GM21526 (cell line): ENCODE measurements around the gene NHLH2.

ENCODE experiments used
- ATAC-seq: cut with Tn5 transposase; IDR thresholded peaks from one replicate; pipeline ENCODE4 v1.9.1; 2021; ENCODE audit warnings: moderate library complexity; ENCODE audit not compliant: unreplicated experiment, low FRiP score

The NHLH2 gene

DNA sequence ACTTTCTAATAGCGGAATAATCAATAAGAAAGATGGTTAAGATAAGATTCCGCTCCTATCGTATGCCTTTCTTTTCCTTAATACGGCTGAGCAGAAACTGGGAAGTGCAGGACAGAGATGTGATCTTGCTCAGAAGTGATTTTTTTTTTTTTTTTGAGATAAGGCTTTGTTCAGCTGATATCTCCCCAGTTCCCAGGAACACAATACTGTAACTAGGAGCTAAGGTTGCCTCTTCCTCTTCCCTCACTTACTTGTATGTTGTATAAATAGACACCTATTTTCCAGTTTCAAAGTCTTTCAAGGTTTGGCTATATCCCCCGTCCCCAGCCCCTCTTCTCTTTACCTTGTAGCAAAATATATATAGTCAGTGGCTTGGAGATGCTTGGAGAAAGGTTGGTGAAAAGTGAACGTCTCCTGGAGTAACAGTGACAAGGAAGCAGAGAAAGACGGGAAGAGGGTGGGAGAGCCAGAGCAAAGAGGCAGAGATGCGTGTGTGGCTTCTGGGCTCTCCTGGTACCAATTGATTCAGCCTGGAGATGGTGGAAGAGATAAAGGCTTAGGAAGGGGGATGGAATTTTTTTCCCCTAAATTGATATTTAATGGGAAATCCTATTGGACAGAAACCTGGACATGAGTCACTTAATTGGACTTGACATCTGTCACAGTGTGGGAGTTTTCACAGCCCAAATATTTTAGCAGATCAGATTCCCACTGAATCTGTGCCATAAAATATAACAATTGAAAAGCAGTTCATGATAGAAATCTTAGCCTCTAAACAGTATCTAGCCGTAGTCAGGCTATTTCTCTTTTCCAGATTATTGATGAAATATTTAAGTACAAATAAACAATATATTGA, at the start of gene NHLH2:
Gene NHLH2 (minus strand): TSS at position 522 of the 856 bp plus-strand sequence. CDS start 2,754 bp downstream, outside the sequence.
- no peak for ATAC-seq

DNA sequence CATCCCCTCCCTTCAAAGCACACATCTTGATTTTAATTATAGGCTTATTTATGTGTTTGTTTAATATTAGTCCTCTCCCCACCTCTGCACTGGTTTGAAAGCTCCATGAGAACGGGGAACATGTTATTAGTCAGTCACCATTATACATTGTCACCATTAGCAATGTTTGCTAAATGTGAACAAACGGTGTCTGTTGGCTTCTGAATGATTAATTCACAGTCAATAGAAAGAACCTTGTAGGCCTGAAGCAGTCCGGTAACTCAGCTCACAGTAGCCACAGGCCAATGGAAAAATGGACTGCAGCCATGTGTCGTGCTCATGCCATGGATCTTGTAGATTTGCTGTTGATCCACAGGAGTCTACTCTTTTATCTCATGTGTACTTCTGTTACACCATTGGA, 49.7 kb upstream of the NHLH2 start:
- ATAC-seq = no peak

DNA sequence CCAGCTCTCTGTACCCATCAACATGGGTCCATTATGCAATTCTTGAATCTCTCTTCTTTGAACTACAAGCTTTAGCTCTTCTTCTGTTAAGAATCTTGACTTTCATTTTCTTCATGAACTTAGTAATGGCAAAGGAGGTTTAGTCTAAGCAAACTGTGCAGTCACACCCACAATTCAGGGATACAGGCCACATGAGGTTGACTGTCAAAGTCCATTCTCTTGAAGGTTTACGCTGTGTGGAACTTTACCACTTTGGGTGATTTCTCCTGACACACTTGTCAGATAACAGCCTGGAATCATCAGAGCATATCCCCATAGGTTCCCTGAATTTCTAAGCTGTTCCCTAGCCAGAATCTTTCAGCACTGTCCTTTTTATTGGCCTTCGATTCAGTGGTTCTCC, 48.0 kb upstream of the NHLH2 start:
- ATAC-seq = no peak

- ATAC-seq = no peak
Measured at GRCh38 chr1:115882913-115883902, 42.3 kb upstream of the NHLH2 start.

- ATAC-seq = no peak
Measured at GRCh38 chr1:115880981-115881672, 40.2 kb upstream of the NHLH2 start.

DNA sequence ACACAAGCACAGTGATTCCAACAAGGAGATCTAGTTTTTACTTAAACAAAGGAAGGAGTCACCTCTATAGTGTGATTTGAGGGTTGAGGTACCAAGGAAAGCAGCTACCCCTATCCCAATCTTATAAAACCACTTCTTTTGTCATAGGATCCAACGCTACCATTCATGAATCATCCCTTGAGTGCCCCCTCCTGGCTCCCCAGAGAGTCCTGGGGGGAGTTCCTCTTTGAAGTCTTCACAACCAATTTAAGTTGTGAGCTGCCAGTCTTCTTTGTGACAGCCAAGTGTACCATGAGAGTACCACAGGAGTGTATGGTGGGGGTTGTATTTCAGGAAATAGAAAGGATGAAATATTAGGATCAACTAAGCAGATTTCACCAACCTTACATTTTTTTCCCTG, 39.1 kb upstream of the NHLH2 start:
- no peak for ATAC-seq

DNA sequence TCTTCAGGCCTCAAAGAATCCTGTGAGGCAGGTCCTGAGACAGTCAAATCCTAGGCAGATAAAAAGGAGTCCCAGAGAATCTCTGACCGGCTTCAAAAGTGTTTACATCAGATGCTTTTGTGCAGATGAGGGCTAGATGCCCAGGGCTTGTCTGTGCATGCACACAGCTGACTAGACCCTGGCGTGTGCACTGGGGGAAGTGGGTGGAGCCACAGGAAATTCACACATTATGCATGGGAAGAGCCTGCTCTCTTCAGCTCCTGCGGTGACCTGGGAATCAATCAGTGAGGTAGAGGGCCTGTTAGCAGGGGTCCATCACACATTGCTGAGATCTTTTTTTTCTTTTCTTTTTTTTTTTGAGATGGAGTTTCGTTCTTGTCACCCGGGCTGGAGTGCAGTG, 36.6 kb upstream of the NHLH2 start:
- no peak for ATAC-seq

DNA sequence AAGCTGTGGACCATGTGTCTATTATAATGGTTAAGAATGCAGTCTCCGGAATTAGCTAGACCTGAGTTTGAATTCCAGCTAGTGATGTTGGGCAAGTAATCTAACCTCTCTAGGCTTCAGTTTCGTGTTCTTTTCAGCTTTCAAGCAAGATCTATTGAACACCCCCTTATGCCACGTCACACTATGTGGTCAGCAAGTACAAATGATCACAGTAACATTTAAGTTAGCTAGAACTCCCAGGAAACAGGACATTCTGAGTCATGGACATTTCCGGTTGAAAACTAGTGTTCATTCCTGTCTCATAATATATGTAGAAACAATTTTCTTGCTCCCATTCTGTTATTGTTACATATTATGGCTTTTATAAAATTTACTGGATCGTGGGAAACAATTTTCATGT, 34.0 kb upstream of the NHLH2 start:
- ATAC-seq = no peak

DNA sequence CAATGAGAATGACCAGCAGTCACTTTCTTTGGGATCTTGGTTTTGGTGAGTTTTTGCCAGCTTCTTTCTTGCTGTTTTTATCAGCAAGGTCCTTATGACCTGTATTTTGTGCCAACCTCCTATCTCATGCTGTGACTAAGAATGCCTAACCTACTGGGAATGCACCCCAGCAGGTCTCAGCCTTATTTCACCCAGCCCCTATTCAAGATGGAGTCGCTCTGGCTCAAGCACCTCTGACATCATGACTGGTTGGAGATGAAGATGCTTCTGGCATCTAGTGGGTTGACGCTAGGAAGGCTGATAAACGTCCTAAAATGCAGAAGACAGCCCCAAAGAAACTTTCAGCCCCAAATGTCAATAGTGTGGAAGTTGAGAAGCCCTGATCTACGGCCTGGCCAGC, 33.6 kb upstream of the NHLH2 start:
- no peak for ATAC-seq

GRCh38 chr1:115873184-115873583, 32.3 kb upstream of the NHLH2 start:
- no peak for ATAC-seq

GRCh38 chr1:115869064-115869463, 28.1 kb upstream of the NHLH2 start:
- ATAC-seq = no peak

GRCh38 chr1:115867216-115867615, 26.3 kb upstream of the NHLH2 start:
- ATAC-seq = no peak

DNA sequence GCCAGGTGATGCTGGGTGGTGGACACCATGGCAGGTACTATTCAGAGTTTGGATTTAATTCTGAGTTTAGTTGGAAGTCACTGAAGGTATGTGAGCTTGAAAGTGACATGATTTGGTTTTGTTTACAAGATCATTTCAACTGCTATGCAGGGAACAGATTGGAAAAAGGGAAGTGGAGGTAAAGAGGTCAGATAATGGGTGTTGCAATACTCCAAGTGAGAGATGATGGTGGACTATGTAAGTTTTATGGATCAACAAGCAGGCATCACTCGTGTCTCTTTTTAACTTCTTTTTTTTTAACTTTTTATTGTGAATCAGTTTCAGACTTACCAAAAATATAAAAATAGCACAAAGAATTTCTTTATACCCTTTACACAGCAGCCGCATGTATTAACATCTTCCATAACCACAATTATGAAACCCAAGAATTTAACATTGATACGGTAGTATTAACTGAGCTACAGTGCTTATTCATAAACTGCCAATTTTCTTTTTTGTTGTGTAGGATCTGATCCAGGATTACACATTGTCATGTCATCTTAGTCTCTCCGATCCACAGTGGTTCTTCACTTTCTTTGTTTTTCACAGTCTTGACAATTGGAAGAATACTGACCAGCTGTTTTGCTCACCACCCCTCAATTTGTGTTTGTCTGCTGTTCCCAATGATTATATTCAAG, 24.9 kb upstream of the NHLH2 start:
- ATAC-seq = no peak

DNA sequence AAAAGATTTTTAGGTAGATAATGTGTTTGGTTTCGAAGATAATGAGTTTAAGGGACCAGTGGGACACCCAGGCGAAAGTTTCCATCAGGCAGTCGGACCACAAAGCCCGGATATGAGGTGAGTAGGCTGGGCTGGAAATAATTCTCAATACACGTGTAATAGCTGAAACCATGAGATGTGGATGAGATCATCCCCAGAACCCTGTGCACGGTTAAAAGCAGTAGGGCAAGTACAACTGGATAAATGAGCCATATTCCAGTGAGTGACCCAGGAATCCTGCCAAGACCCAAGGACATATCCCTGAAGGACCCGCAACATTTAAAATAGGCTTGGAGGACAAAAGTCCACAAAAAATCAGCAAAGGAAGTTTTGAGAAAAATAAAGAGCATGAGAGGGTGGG, 21.5 kb upstream of the NHLH2 start:
- no peak for ATAC-seq

DNA sequence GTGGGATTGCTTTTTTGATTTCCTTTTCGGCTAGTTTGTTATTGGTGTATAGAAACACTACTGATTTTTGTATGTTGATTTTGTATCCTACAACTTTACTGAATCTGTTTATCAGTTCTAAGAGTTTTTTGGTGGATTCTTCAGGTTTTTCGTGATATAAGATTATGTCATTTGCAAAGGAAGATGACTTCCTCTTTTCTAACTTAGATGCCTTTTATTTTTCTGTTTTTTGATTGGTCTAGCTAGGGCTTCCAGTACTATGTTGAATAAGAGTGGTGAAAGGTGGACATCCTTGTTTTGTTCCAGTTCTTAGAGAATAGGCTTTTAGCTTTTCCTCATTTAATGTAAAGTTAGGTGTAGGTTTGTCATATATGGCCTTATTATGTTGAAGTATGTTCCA, 13.1 kb upstream of the NHLH2 start:
- ATAC-seq = no peak

GRCh38 chr1:115850937-115851336, 10.0 kb upstream of the NHLH2 start:
- no peak for ATAC-seq

DNA sequence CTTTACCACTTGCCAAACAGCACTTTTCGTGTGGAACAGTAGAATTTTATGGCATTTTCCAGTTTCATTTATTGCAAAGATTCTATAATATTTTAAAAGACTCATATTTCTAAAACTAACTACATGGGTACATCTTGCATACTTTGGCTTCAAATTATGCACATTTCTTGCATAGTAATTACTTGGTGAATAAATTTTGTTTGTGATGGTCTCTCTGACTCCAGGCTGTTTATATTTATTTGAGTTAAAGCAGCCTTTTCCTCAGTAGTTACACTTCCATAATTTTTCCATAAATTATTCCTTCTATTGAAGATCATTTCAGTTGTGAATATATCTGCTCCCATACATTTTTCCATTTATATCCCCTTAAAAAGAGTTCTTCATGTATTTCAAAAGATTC, 6.9 kb upstream of the NHLH2 start:
- no peak for ATAC-seq

DNA sequence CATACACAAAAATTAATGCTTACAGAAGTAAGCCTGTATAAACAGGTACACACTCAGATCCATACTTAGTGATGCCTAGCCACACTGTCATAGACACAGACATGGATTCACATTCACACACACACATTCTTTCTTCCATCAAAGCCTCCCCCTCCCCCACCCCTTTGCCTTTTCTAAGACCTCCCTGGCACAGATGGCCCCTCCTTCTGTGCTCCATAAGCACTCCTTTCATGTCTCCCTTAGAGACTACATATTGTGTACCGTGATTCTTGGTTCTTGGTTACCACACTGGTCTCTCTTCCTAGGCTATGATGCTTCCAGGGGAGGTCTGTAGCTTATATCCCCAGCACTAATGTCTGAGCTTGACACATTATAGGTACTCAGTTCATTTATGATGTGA, 2.0 kb upstream of the NHLH2 start:
- ATAC-seq = no peak

DNA sequence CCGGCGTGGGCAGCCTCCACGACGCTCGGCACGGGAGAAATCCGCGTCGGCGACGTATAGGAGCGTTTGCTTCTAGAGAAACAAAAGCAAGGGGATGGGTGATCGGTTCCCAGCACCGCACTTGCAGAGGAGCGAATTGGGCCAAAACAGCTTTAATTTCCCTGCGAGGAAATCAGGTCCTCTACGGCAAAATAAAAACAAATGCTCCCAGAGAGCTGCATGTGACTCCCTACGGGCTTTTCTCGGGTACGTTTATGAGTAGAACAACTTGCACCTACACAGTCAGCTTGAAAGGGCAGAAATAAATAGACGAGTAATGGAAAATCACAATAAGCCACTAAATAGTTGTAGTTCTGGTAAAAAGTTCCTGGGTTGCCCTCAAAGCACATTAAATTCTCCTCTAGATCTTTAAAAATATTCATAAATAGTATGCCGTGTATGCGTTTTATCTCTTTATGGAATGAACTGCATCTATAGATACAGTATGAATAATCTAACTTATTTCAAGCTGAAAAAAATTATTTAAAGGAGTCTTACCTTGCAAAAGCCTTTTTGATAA, 1.2 kb downstream of the NHLH2 start:
- ATAC-seq = no peak
